H1 (cell line): ENCODE data around the gene KCTD3. TPM values are rescaled to one million over a fixed set of nuclear protein-coding genes. Genes with fewer than 3 reads are reported as not detected.

Experiments
- CTCF ChIA-PET: fragments of 300-600 bp; sonication (Branson Sonifier 250); formaldehyde crosslinking; loops from one replicate; lab custom pipeline; 2021; ENCODE audit not compliant: partially characterized antibody; lab: Charles Lee
- POLR2A ChIA-PET: fragments of 300-600 bp; sonication (Branson Sonifier 250); formaldehyde crosslinking; loops from one replicate; lab custom pipeline; 2021; ENCODE audit warnings: inconsistent platforms; ENCODE audit not compliant: partially characterized antibody; lab: Charles Lee
- DNase-seq, 2 experiments: peaks; one replicate each; pipeline versions ENCODE4 v3.0.0 to v3.0.0-alpha.2; 2010 to 2022; ENCODE audit warnings: low spot score in 2 of 2, low read depth in 1 of 2, mixed read lengths in 1 of 2
- FAIRE-seq: peaks from 2 replicates; lab custom pipeline; 2011; peaks lifted over from hg19 to GRCh38; lab: Jason Lieb, UNC
- H2AFZ ChIP-seq: 2 replicates; pipeline ENCODE4 v1.8.1; 2012; ENCODE audit warnings: low read length, inconsistent platforms
- H2AK5ac ChIP-seq: 2 replicates; pipeline ENCODE4 v1.6.1; 2013; ENCODE audit warnings: low read depth, low read length
- H2BK120ac ChIP-seq: replicated peaks from 2 replicates; pipeline ENCODE3; 2013; ENCODE audit warnings: low read depth, low read length, inconsistent platforms
- H2BK12ac ChIP-seq: 2 replicates; pipeline ENCODE4 v1.6.1; 2013; ENCODE audit warnings: low read depth, low read length
- H2BK15ac ChIP-seq: 2 replicates; pipeline ENCODE4 v1.6.1; 2013; ENCODE audit warnings: low read length
- H2BK20ac ChIP-seq: 2 replicates; pipeline ENCODE4 v1.6.1; 2013; ENCODE audit warnings: low read length
- H2BK5ac ChIP-seq: 2 replicates; pipeline ENCODE4 v1.6.1; 2013; ENCODE audit warnings: low read depth, low read length
- H3K14ac ChIP-seq: 2 replicates; pipeline ENCODE4 v1.6.1; 2013; ENCODE audit warnings: inconsistent platforms; ENCODE audit not compliant: insufficient read length
- H3K18ac ChIP-seq: 2 replicates; pipeline ENCODE4 v1.6.1; 2013; ENCODE audit warnings: low read length; ENCODE audit errors: extremely low read depth
- H3K23ac ChIP-seq: 2 replicates; pipeline ENCODE4 v1.6.1; 2013; ENCODE audit warnings: inconsistent platforms; ENCODE audit not compliant: insufficient read length
- H3K23me2 ChIP-seq: 2 replicates; pipeline ENCODE4 v1.6.1; 2013; ENCODE audit warnings: low read depth, low read length
- H3K27ac ChIP-seq: 2 replicates; pipeline ENCODE4 v1.6.1; 2011; ENCODE audit warnings: low read depth, low read length, inconsistent platforms
- H3K27me3 ChIP-seq, 4 experiments: replicated peaks in 1 of 4; 1 replicate in 1 of 4; 2 replicates in 3 of 4; pipeline versions ENCODE4 v1.6.1 to v1.8.1; 2011 to 2013; ENCODE audit warnings: low read length in 3 of 4, mild to moderate bottlenecking in 3 of 4, inconsistent platforms in 2 of 4, mixed read lengths in 2 of 4, moderate library complexity in 1 of 4; ENCODE audit not compliant: control insufficient read depth in 3 of 4, insufficient read depth in 3 of 4; ENCODE audit errors: extremely low read depth in 1 of 4
- H3K36me3 ChIP-seq, 4 experiments: 2 replicates each; pipeline versions ENCODE4 v1.6.1 to v1.8.1; 2011 to 2013; ENCODE audit warnings: mild to moderate bottlenecking in 4 of 4, low read length in 3 of 4, moderate library complexity in 2 of 4, control low read depth in 1 of 4, inconsistent platforms in 1 of 4; ENCODE audit not compliant: insufficient read depth in 4 of 4, control insufficient read depth in 2 of 4
- H3K4ac ChIP-seq: replicated peaks from 2 replicates; pipeline ENCODE3; 2013; ENCODE audit warnings: low read length, low read depth, mixed read lengths, inconsistent platforms; ENCODE audit not compliant: insufficient read length
- H3K4me1 ChIP-seq, 4 experiments: replicated peaks in 1 of 4; 1 replicate in 1 of 4; 2 replicates in 3 of 4; pipeline versions ENCODE4 v1.6.1 to v1.8.1; 2011 to 2013; ENCODE audit warnings: low read length in 3 of 4, inconsistent platforms in 2 of 4, mixed read lengths in 1 of 4; ENCODE audit not compliant: insufficient read depth in 4 of 4, control insufficient read depth in 3 of 4
- H3K4me2 ChIP-seq, 2 experiments: 2 replicates each; pipeline versions ENCODE4 v1.6.1 to v1.8.1; 2011 to 2013; ENCODE audit warnings: low read depth in 2 of 2, low read length in 2 of 2, control low read depth in 1 of 2, inconsistent platforms in 1 of 2, mild to moderate bottlenecking in 1 of 2; ENCODE audit not compliant: insufficient read depth in 1 of 2
- H3K4me3 ChIP-seq, 4 experiments: fragments of 200-600, 300-600 bp in 1 of 4; sonication (generic), shearing (Covaris generic), sonication (Bioruptor Twin) in 1 of 4; 2 replicates each; pipeline versions ENCODE4 v1.5.1 to v1.8.1; 2011 to 2016; ENCODE audit warnings: low read length in 4 of 4, low read depth in 3 of 4, control low read depth in 2 of 4, inconsistent platforms in 2 of 4, mild to moderate bottlenecking in 2 of 4, mixed read lengths in 1 of 4, moderate library complexity in 1 of 4; ENCODE audit not compliant: insufficient read depth in 2 of 4; ENCODE audit errors: extremely low read depth in 1 of 4
- H3K56ac ChIP-seq: replicated peaks from 2 replicates; pipeline ENCODE3; 2013; ENCODE audit warnings: low read depth, mild to moderate bottlenecking, mixed read lengths, low read length, inconsistent platforms; ENCODE audit not compliant: insufficient read length
- H3K79me1 ChIP-seq: 2 replicates; pipeline ENCODE4 v1.6.1; 2013; ENCODE audit warnings: low read depth, low read length, control low read depth
- H3K79me2 ChIP-seq, 2 experiments: 2 replicates each; pipeline versions ENCODE4 v1.6.1 to v1.8.1; 2012 to 2013; ENCODE audit warnings: low read length in 2 of 2, mild to moderate bottlenecking in 2 of 2, inconsistent platforms in 1 of 2; ENCODE audit not compliant: insufficient read depth in 2 of 2, control insufficient read depth in 1 of 2
- H3K9ac ChIP-seq, 4 experiments: replicated peaks in 1 of 4; 1 replicate in 1 of 4; 2 replicates in 3 of 4; pipeline versions ENCODE4 v1.6.1 to v1.8.1; 2011 to 2013; ENCODE audit warnings: low read depth in 3 of 4, low read length in 3 of 4, control low read depth in 2 of 4, mild to moderate bottlenecking in 2 of 4, moderate library complexity in 2 of 4, inconsistent platforms in 1 of 4; ENCODE audit errors: extremely low read depth in 1 of 4
- H3K9me3 ChIP-seq, 2 experiments: 2 replicates each; pipeline versions ENCODE4 v1.6.1 to v1.8.1; 2012 to 2013; ENCODE audit warnings: mild to moderate bottlenecking in 2 of 2, moderate library complexity in 2 of 2, control low read depth in 1 of 2, inconsistent platforms in 1 of 2, low read depth in 1 of 2, low read length in 1 of 2, mixed read lengths in 1 of 2; ENCODE audit not compliant: insufficient read depth in 2 of 2
- H4K20me1 ChIP-seq, 2 experiments: replicated peaks in 1 of 2; 2 replicates each; pipeline versions ENCODE3 to v1.8.1; 2011 to 2013; ENCODE audit warnings: inconsistent platforms in 2 of 2, low read length in 2 of 2, mild to moderate bottlenecking in 1 of 2; ENCODE audit not compliant: insufficient read depth in 2 of 2, control insufficient read depth in 1 of 2
- H4K5ac ChIP-seq: 2 replicates; pipeline ENCODE4 v1.6.1; 2013; ENCODE audit warnings: low read length, low read depth, mixed read lengths, inconsistent platforms; ENCODE audit not compliant: insufficient read length
- H4K8ac ChIP-seq: 2 replicates; pipeline ENCODE4 v1.8.0; 2013; ENCODE audit warnings: mild to moderate bottlenecking, moderate library complexity, low read length, inconsistent platforms; ENCODE audit not compliant: insufficient read depth; ENCODE audit errors: extremely low read depth
- H4K91ac ChIP-seq: replicated peaks from 2 replicates; pipeline ENCODE3; 2013; ENCODE audit warnings: low read length, mixed read lengths, inconsistent platforms; ENCODE audit not compliant: insufficient read length
- CBX5 ChIP-seq: fragments of 300-800, 300-1000 bp; sonication (generic); IDR thresholded peaks from 2 replicates; pipeline ENCODE4 v1.7.1; 2016; ENCODE audit warnings: antibody characterized with exemption, low read length, low read depth
- CBX8 ChIP-seq: fragments of 300-800, 300-1000 bp; sonication (generic); IDR thresholded peaks from 2 replicates; pipeline ENCODE4 v1.7.1; 2016; ENCODE audit warnings: low read depth, low read length, borderline replicate concordance
- E2F6 ChIP-seq: IDR thresholded peaks from 2 replicates; pipeline ENCODE4 v1.6.1; 2012; ENCODE audit warnings: inconsistent platforms
- RXRA ChIP-seq: IDR thresholded peaks from 2 replicates; pipeline ENCODE4 v1.6.1; 2011; ENCODE audit warnings: low read depth, mild to moderate bottlenecking, low read length, moderate library complexity; ENCODE audit not compliant: insufficient read depth
- SIN3A ChIP-seq, 2 experiments: IDR thresholded peaks in 1 of 2; conservative IDR thresholded peaks in 1 of 2; 2 replicates each; pipeline ENCODE4 v1.6.1; 2011 to 2012; ENCODE audit warnings: low read length in 2 of 2, improper control_type of control experiment in 1 of 2, low read depth in 1 of 2, mild to moderate bottlenecking in 1 of 2
- TAF1 ChIP-seq: IDR thresholded peaks from 2 replicates; pipeline ENCODE4 v1.6.1; 2011; ENCODE audit warnings: mild to moderate bottlenecking, low read depth, low read length
- WGBS, 2 experiments: shearing (Covaris generic) in 1 of 2; methylation state at CpG; one replicate each; pipeline versions ENCODE4 v1.1.6 to v1.1.7; 2013 to 2015; ENCODE audit warnings: low lambda C conversion rate in 2 of 2, mixed read lengths in 2 of 2, inconsistent platforms in 1 of 2, low coverage in 1 of 2, missing lambda C conversion rate in 1 of 2; ENCODE audit not compliant: insufficient replicate concordance in 2 of 2, insufficient coverage in 1 of 2, insufficient read length in 1 of 2; ENCODE audit errors: extremely low coverage in 1 of 2, missing lambda C conversion rate in 1 of 2; 5-methylcytosine and 5-hydroxymethylcytosine counted together
- polyA plus RNA-seq, 7 experiments: library from polyadenylated mRNA; depleted of rRNA in 3 of 7; stranded (reverse) in 5 of 7; unstranded in 2 of 7; fragments of >200 nt in 5 of 7; fragments of 200-250 nt in 2 of 7; gene quantifications; 1 replicate in 5 of 7; 2 replicates in 1 of 7; 4 replicates in 1 of 7; pipeline versions ENCODE4 v1.2.1 to v1.2.3, GENCODE V29; 2011 to 2013; ENCODE audit warnings: missing spikeins in 2 of 7, mixed read lengths in 2 of 7
- total RNA-seq: library from RNA; stranded (reverse); fragmentation: NEBNext Ultra II Directional; extraction: Animal tissue kit (Norgen Biotek cat#: 25700); gene quantifications from 2 replicates; pipeline ENCODE4 v1.2.1, GENCODE V29; 2021

KCTD3 gene
- total and polyA plus RNA-seq, 2 of the 8 experiments (the other 6 are each of a cell fraction or from before 2014, with no cell fraction given) = 43.0 to 55.6 TPM

- Histone ChIP-seq H4K20me1 (no peaks in the 10 kb centered on the region), H3K79me1 (no peaks in the 10 kb centered on the region), H2AK5ac (no peak overlapping the region), H3K9me3 (no peaks in the 10 kb centered on the region), H3K23me2 (no peaks in the 10 kb centered on the region), H3K4me3 (no peak overlapping the region), H4K8ac (no peak overlapping the region), H2BK20ac (no peak overlapping the region), H2BK120ac (no peak overlapping the region), H3K23ac (no peak overlapping the region), H3K27ac (no peak overlapping the region), H3K4me1 (peaks cover 0 to 2% (median 0%) of the 10 kb centered on the region in 4 experiments; a peak in 1 of 7 replicates), H3K56ac (no peak overlapping the region)
- 96% methylated on average over 1 of the region's 1 CpG; no CpG with 5 or more reads in 1 of the 2 experiments for WGBS, 2 experiments
- FAIRE-seq = no peak
- CTCF ChIA-PET = interaction anchor here (0.6 to 1.5 kb wide), 5 partner anchors 13 to 798 kb away, joined by 3 read pairs; no protein-coding TSS in a partner anchor
- no peak for TF ChIP-seq CBX5
- no peak for TF ChIP-seq E2F6
- TF ChIP-seq CBX8 = no peak
- no peak for TF ChIP-seq SIN3A (conservative IDR thresholded peaks at IDR 0.05 in 1 of 2, IDR thresholded peaks at IDR 0.05 in 1 of 2; ENCODE audit: low read depth in 1 of 2, low read length in 2 of 2)
- TF ChIP-seq TAF1 = no peak
- TF ChIP-seq RXRA = no peak
- TF ChIP-seq, all 59 proteins: peak for 0
- DNase-seq = no peak
- no peak overlapping the region for H4K5ac ChIP-seq
- POLR2A ChIA-PET = no interaction called here
- H4K91ac ChIP-seq = no peak overlapping the region
- no peak overlapping the region for H3K18ac ChIP-seq
- no peak overlapping the region for H3K9ac ChIP-seq
- H2BK5ac ChIP-seq = no peak overlapping the region
- H3K79me2 ChIP-seq = no peaks in the 10 kb centered on the region
- no peak overlapping the region for H3K4ac ChIP-seq
- H3K27me3 ChIP-seq = no peaks in the 10 kb centered on the region
- H2BK15ac ChIP-seq = no peak overlapping the region
- peaks cover 0 to 62% (median 14%) of the 10 kb centered on the region in 4 experiments; a peak in 5 of 8 replicates for H3K36me3 ChIP-seq
- H3K14ac ChIP-seq = no peak overlapping the region
- H2BK12ac ChIP-seq = no peak overlapping the region
- no peak overlapping the region for H3K4me2 ChIP-seq
- no peak overlapping the region for H2AFZ ChIP-seq
Measured at GRCh38 chr1:215607412-215607811, 40.3 kb downstream of the KCTD3 start.
